H1 (cell line): ENCODE measurements around the gene HILPDA. TPM values are rescaled to one million over a fixed set of nuclear protein-coding genes. Genes with fewer than 3 reads are reported as not detected.

Experiments
- CTCF ChIA-PET: fragments of 300-600 bp; sonication (Branson Sonifier 250); formaldehyde crosslinking; loops from one replicate; lab custom pipeline; 2021; ENCODE audit not compliant: partially characterized antibody; lab: Charles Lee
- POLR2A ChIA-PET: fragments of 300-600 bp; sonication (Branson Sonifier 250); formaldehyde crosslinking; loops from one replicate; lab custom pipeline; 2021; ENCODE audit warnings: inconsistent platforms; ENCODE audit not compliant: partially characterized antibody; lab: Charles Lee
- DNase-seq, 2 experiments: peaks; one replicate each; pipeline versions ENCODE4 v3.0.0 to v3.0.0-alpha.2; 2010 to 2022; ENCODE audit warnings: low spot score in 2 of 2, low read depth in 1 of 2, mixed read lengths in 1 of 2
- FAIRE-seq: peaks from 2 replicates; lab custom pipeline; 2011; peaks lifted over from hg19 to GRCh38; lab: Jason Lieb, UNC
- H2AFZ ChIP-seq: 2 replicates; pipeline ENCODE4 v1.8.1; 2012; ENCODE audit warnings: low read length, inconsistent platforms
- H2AK5ac ChIP-seq: 2 replicates; pipeline ENCODE4 v1.6.1; 2013; ENCODE audit warnings: low read depth, low read length
- H2BK120ac ChIP-seq: replicated peaks from 2 replicates; pipeline ENCODE3; 2013; ENCODE audit warnings: low read depth, low read length, inconsistent platforms
- H2BK12ac ChIP-seq: 2 replicates; pipeline ENCODE4 v1.6.1; 2013; ENCODE audit warnings: low read depth, low read length
- H2BK15ac ChIP-seq: 2 replicates; pipeline ENCODE4 v1.6.1; 2013; ENCODE audit warnings: low read length
- H2BK20ac ChIP-seq: 2 replicates; pipeline ENCODE4 v1.6.1; 2013; ENCODE audit warnings: low read length
- H2BK5ac ChIP-seq: 2 replicates; pipeline ENCODE4 v1.6.1; 2013; ENCODE audit warnings: low read depth, low read length
- H3K14ac ChIP-seq: 2 replicates; pipeline ENCODE4 v1.6.1; 2013; ENCODE audit warnings: inconsistent platforms; ENCODE audit not compliant: insufficient read length
- H3K18ac ChIP-seq: 2 replicates; pipeline ENCODE4 v1.6.1; 2013; ENCODE audit warnings: low read length; ENCODE audit errors: extremely low read depth
- H3K23ac ChIP-seq: 2 replicates; pipeline ENCODE4 v1.6.1; 2013; ENCODE audit warnings: inconsistent platforms; ENCODE audit not compliant: insufficient read length
- H3K23me2 ChIP-seq: 2 replicates; pipeline ENCODE4 v1.6.1; 2013; ENCODE audit warnings: low read depth, low read length
- H3K27ac ChIP-seq: 2 replicates; pipeline ENCODE4 v1.6.1; 2011; ENCODE audit warnings: low read depth, low read length, inconsistent platforms
- H3K27me3 ChIP-seq, 4 experiments: replicated peaks in 1 of 4; 1 replicate in 1 of 4; 2 replicates in 3 of 4; pipeline versions ENCODE4 v1.6.1 to v1.8.1; 2011 to 2013; ENCODE audit warnings: low read length in 3 of 4, mild to moderate bottlenecking in 3 of 4, inconsistent platforms in 2 of 4, mixed read lengths in 2 of 4, moderate library complexity in 1 of 4; ENCODE audit not compliant: control insufficient read depth in 3 of 4, insufficient read depth in 3 of 4; ENCODE audit errors: extremely low read depth in 1 of 4
- H3K36me3 ChIP-seq, 4 experiments: 2 replicates each; pipeline versions ENCODE4 v1.6.1 to v1.8.1; 2011 to 2013; ENCODE audit warnings: mild to moderate bottlenecking in 4 of 4, low read length in 3 of 4, moderate library complexity in 2 of 4, control low read depth in 1 of 4, inconsistent platforms in 1 of 4; ENCODE audit not compliant: insufficient read depth in 4 of 4, control insufficient read depth in 2 of 4
- H3K4ac ChIP-seq: replicated peaks from 2 replicates; pipeline ENCODE3; 2013; ENCODE audit warnings: low read length, low read depth, mixed read lengths, inconsistent platforms; ENCODE audit not compliant: insufficient read length
- H3K4me1 ChIP-seq, 4 experiments: replicated peaks in 1 of 4; 1 replicate in 1 of 4; 2 replicates in 3 of 4; pipeline versions ENCODE4 v1.6.1 to v1.8.1; 2011 to 2013; ENCODE audit warnings: low read length in 3 of 4, inconsistent platforms in 2 of 4, mixed read lengths in 1 of 4; ENCODE audit not compliant: insufficient read depth in 4 of 4, control insufficient read depth in 3 of 4
- H3K4me2 ChIP-seq, 2 experiments: 2 replicates each; pipeline versions ENCODE4 v1.6.1 to v1.8.1; 2011 to 2013; ENCODE audit warnings: low read depth in 2 of 2, low read length in 2 of 2, control low read depth in 1 of 2, inconsistent platforms in 1 of 2, mild to moderate bottlenecking in 1 of 2; ENCODE audit not compliant: insufficient read depth in 1 of 2
- H3K4me3 ChIP-seq, 4 experiments: fragments of 200-600, 300-600 bp in 1 of 4; sonication (generic), shearing (Covaris generic), sonication (Bioruptor Twin) in 1 of 4; 2 replicates each; pipeline versions ENCODE4 v1.5.1 to v1.8.1; 2011 to 2016; ENCODE audit warnings: low read length in 4 of 4, low read depth in 3 of 4, control low read depth in 2 of 4, inconsistent platforms in 2 of 4, mild to moderate bottlenecking in 2 of 4, mixed read lengths in 1 of 4, moderate library complexity in 1 of 4; ENCODE audit not compliant: insufficient read depth in 2 of 4; ENCODE audit errors: extremely low read depth in 1 of 4
- H3K56ac ChIP-seq: replicated peaks from 2 replicates; pipeline ENCODE3; 2013; ENCODE audit warnings: low read depth, mild to moderate bottlenecking, mixed read lengths, low read length, inconsistent platforms; ENCODE audit not compliant: insufficient read length
- H3K79me1 ChIP-seq: 2 replicates; pipeline ENCODE4 v1.6.1; 2013; ENCODE audit warnings: low read depth, low read length, control low read depth
- H3K79me2 ChIP-seq, 2 experiments: 2 replicates each; pipeline versions ENCODE4 v1.6.1 to v1.8.1; 2012 to 2013; ENCODE audit warnings: low read length in 2 of 2, mild to moderate bottlenecking in 2 of 2, inconsistent platforms in 1 of 2; ENCODE audit not compliant: insufficient read depth in 2 of 2, control insufficient read depth in 1 of 2
- H3K9ac ChIP-seq, 4 experiments: replicated peaks in 1 of 4; 1 replicate in 1 of 4; 2 replicates in 3 of 4; pipeline versions ENCODE4 v1.6.1 to v1.8.1; 2011 to 2013; ENCODE audit warnings: low read depth in 3 of 4, low read length in 3 of 4, control low read depth in 2 of 4, mild to moderate bottlenecking in 2 of 4, moderate library complexity in 2 of 4, inconsistent platforms in 1 of 4; ENCODE audit errors: extremely low read depth in 1 of 4
- H3K9me3 ChIP-seq, 2 experiments: 2 replicates each; pipeline versions ENCODE4 v1.6.1 to v1.8.1; 2012 to 2013; ENCODE audit warnings: mild to moderate bottlenecking in 2 of 2, moderate library complexity in 2 of 2, control low read depth in 1 of 2, inconsistent platforms in 1 of 2, low read depth in 1 of 2, low read length in 1 of 2, mixed read lengths in 1 of 2; ENCODE audit not compliant: insufficient read depth in 2 of 2
- H4K20me1 ChIP-seq, 2 experiments: replicated peaks in 1 of 2; 2 replicates each; pipeline versions ENCODE3 to v1.8.1; 2011 to 2013; ENCODE audit warnings: inconsistent platforms in 2 of 2, low read length in 2 of 2, mild to moderate bottlenecking in 1 of 2; ENCODE audit not compliant: insufficient read depth in 2 of 2, control insufficient read depth in 1 of 2
- H4K5ac ChIP-seq: 2 replicates; pipeline ENCODE4 v1.6.1; 2013; ENCODE audit warnings: low read length, low read depth, mixed read lengths, inconsistent platforms; ENCODE audit not compliant: insufficient read length
- H4K8ac ChIP-seq: 2 replicates; pipeline ENCODE4 v1.8.0; 2013; ENCODE audit warnings: mild to moderate bottlenecking, moderate library complexity, low read length, inconsistent platforms; ENCODE audit not compliant: insufficient read depth; ENCODE audit errors: extremely low read depth
- H4K91ac ChIP-seq: replicated peaks from 2 replicates; pipeline ENCODE3; 2013; ENCODE audit warnings: low read length, mixed read lengths, inconsistent platforms; ENCODE audit not compliant: insufficient read length
- ASH2L ChIP-seq: fragments of 200-600, 300-600 bp; sonication (generic); IDR thresholded peaks from one replicate; pipeline ENCODE4 v1.7.1; 2017; ENCODE audit warnings: low read length
- BACH1 ChIP-seq: IDR thresholded peaks from 2 replicates; pipeline ENCODE4 v1.6.1; 2012; ENCODE audit warnings: low read length, improper control_type of control experiment
- WGBS, 2 experiments: shearing (Covaris generic) in 1 of 2; methylation state at CpG; one replicate each; pipeline versions ENCODE4 v1.1.6 to v1.1.7; 2013 to 2015; ENCODE audit warnings: low lambda C conversion rate in 2 of 2, mixed read lengths in 2 of 2, inconsistent platforms in 1 of 2, low coverage in 1 of 2, missing lambda C conversion rate in 1 of 2; ENCODE audit not compliant: insufficient replicate concordance in 2 of 2, insufficient coverage in 1 of 2, insufficient read length in 1 of 2; ENCODE audit errors: extremely low coverage in 1 of 2, missing lambda C conversion rate in 1 of 2; 5-methylcytosine and 5-hydroxymethylcytosine counted together
- polyA plus RNA-seq, 7 experiments: library from polyadenylated mRNA; depleted of rRNA in 3 of 7; stranded (reverse) in 5 of 7; unstranded in 2 of 7; fragments of >200 nt in 5 of 7; fragments of 200-250 nt in 2 of 7; gene quantifications; 1 replicate in 5 of 7; 2 replicates in 1 of 7; 4 replicates in 1 of 7; pipeline versions ENCODE4 v1.2.1 to v1.2.3, GENCODE V29; 2011 to 2013; ENCODE audit warnings: missing spikeins in 2 of 7, mixed read lengths in 2 of 7
- total RNA-seq: library from RNA; stranded (reverse); fragmentation: NEBNext Ultra II Directional; extraction: Animal tissue kit (Norgen Biotek cat#: 25700); gene quantifications from 2 replicates; pipeline ENCODE4 v1.2.1, GENCODE V29; 2021

The HILPDA gene
- total and polyA plus RNA-seq, 2 of the 8 experiments (the other 6 are each of a cell fraction or from before 2014, with no cell fraction given), result 35.6 to 80.0 TPM

DNA sequence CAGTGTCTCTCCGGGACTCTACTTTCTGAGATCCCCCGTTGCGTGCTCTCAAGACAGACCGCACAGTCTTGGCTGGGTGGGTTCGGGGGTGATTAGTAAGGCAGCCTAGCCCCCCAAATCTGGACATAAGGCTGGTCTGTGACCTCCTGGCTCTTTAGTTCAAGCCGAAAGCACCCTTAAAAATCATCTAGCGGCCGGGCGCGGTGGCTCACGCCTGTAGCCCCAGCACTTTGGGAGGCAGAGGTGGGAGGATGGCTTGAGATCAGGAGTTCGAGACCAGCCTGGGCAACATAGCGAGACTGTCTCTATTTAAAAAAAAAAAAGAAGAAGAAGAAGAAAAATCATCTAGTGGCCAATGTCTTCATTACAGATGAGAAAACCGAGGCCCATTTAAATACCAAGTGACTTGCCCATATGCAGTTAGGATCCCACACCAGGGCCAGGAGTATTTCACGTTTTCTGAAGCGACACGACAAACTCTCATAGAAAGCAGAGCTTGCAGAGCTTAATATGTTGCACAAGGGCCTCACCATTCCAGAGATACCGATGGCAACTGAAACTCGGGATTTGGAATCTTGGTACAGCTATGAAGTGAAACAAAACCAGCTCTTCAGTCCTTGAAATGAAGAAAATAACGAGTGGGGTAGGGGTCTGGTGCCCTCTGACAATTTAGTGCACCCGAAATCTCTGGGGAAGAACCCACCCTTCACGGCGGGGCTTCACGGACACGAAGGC, 703 bp upstream of the HILPDA start:
- Histone ChIP-seq H3K4ac (no peak overlapping the region), H4K8ac (no peak overlapping the region), H3K18ac (peak overlapping the region; percentile 84; the same call in 1 of the 2 replicates), H4K5ac (peak overlapping the region; percentile 20), H2BK12ac (no peak overlapping the region), H3K9me3 (no peaks in the 10 kb centered on the region), H3K36me3 (peaks cover 3 to 15% (median 7%) of the 10 kb centered on the region in 4 experiments; a peak in 6 of 8 replicates), H3K23ac (no peak overlapping the region), H2BK20ac (no peak overlapping the region), H3K4me1 (peaks cover 9 to 20% (median 14%) of the 10 kb centered on the region in 4 experiments), H3K27ac (no peak overlapping the region), H2AFZ (peak overlapping the region; percentile 81), H3K14ac (no peak overlapping the region), H3K23me2 (peaks cover 9% of the 10 kb centered on the region; the same call in 1 of the 2 replicates), H3K79me1 (peaks cover 9% of the 10 kb centered on the region), H3K79me2 (peaks cover 0 to 39% of the 10 kb centered on the region in 2 experiments; a peak in 3 of 4 replicates), H4K91ac (no peak overlapping the region), H3K4me2 (peak overlapping the region; percentile 73 to 97), H3K9ac (peak overlapping the region in 2 of 4 experiments; percentile 97 to 99; a peak in 2 of 7 replicates), H4K20me1 (peaks cover 4 to 6% of the 10 kb centered on the region in 2 experiments), H2AK5ac (no peak overlapping the region), H3K4me3 (peak overlapping the region; percentile 96 to 100 (median 100)), H3K56ac (no peak overlapping the region), H2BK120ac (no peak overlapping the region), H2BK5ac (no peak overlapping the region), H2BK15ac (no peak overlapping the region), H3K27me3 (no peaks in the 10 kb centered on the region; a peak in 2 of 7 replicates)
- TF ChIP-seq ASH2L, result peak; percentile 1
- no peak for TF ChIP-seq BACH1
- DNase-seq (no peak), FAIRE-seq (no peak)
- ChIA-PET CTCF (interaction anchor here (0.9 to 5.4 kb wide), 7 partner anchors 15 to 47 kb away, joined by 3 to 67 read pairs (median 5); no protein-coding TSS in a partner anchor), POLR2A (interaction anchor here (0.6 to 2.3 kb wide), 16 partner anchors 10 to 341 kb away, joined by 3 to 18 read pairs (median 3); partner anchors contain the start of gene RBM28)
- 55% methylated on average over 24 of the region's 25 CpGs; no CpG with 5 or more reads in 1 of the 2 experiments for WGBS, 2 experiments
